HepG2 (cell line): ENCODE measurements around the gene HOXA6. TPM values are rescaled to one million over a fixed set of nuclear protein-coding genes. Genes with fewer than 3 reads are reported as not detected.
A peak's percentile ranks its signal among the peaks of the same experiment; 100 is the strongest.

Experiments used
- AHDC1 ChIP-seq: sonication (generic); formaldehyde crosslinking; IDR thresholded peaks from 2 replicates; pipeline ENCODE4 v1.5.1; 2020; ENCODE audit warnings: mild to moderate bottlenecking, missing genetic modification reagents, borderline replicate concordance
- ELF3 ChIP-seq: IDR thresholded peaks from 2 replicates; pipeline ENCODE4 v1.6.1; 2016; ENCODE audit warnings: missing genetic modification reagents, missing compliant biosample characterization
- FIP1L1 ChIP-seq: fragments of 200-400 bp; formaldehyde crosslinking; IDR thresholded peaks from 2 replicates; pipeline ENCODE4 v1.6.1; 2018; ENCODE audit warnings: low read depth, mild to moderate bottlenecking, low read length, moderate library complexity, borderline replicate concordance; ENCODE audit not compliant: insufficient read depth
- NONO ChIP-seq, 2 experiments: fragments of 450-650 bp in 1 of 2; sonication (generic) in 1 of 2; formaldehyde crosslinking in 1 of 2; IDR thresholded peaks in 1 of 2; conservative IDR thresholded peaks in 1 of 2; 2 replicates each; pipeline versions ENCODE4 v1.6.1 to v1.8.0; 2017 to 2022; ENCODE audit warnings: mild to moderate bottlenecking in 1 of 2, missing genetic modification reagents in 1 of 2, moderate library complexity in 1 of 2
- TBX3 ChIP-seq: fragments of 450-650 bp; IDR thresholded peaks from 2 replicates; pipeline ENCODE4 v1.6.1; 2017; ENCODE audit warnings: antibody characterized with exemption, mild to moderate bottlenecking, inconsistent platforms, borderline replicate concordance
- ZBTB34 ChIP-seq: sonication (generic); formaldehyde crosslinking; IDR thresholded peaks from 2 replicates; pipeline ENCODE4 v1.8.0; 2022; ENCODE audit warnings: mild to moderate bottlenecking, missing genetic modification reagents
- ZNF652 ChIP-seq: IDR thresholded peaks from 2 replicates; pipeline ENCODE4 v1.6.1; 2016; ENCODE audit warnings: low read depth, borderline replicate concordance
- ZNF800 ChIP-seq: sonication (generic); formaldehyde crosslinking; IDR thresholded peaks from 2 replicates; pipeline ENCODE4 v1.4.0; 2020; ENCODE audit warnings: missing genetic modification reagents
- ZXDC ChIP-seq: sonication (generic); formaldehyde crosslinking; IDR thresholded peaks from 2 replicates; pipeline ENCODE4 v1.5.0; 2020; ENCODE audit warnings: mild to moderate bottlenecking, missing genetic modification reagents
- ZZZ3 ChIP-seq: sonication (generic); formaldehyde crosslinking; IDR thresholded peaks from 2 replicates; pipeline ENCODE4 v1.4.0; 2020; ENCODE audit warnings: missing genetic modification reagents, mild to moderate bottlenecking, borderline replicate concordance
- polyA plus RNA-seq, 8 experiments: library from polyadenylated mRNA; depleted of rRNA in 3 of 8; stranded (reverse) in 7 of 8; unstranded in 1 of 8; fragments of >200 nt; fragmentation: Illumina TruSeq in 4 of 8; extraction: Trizol in 4 of 8; gene quantifications; 2 replicates each; pipeline versions ENCODE4 v1.2.1 to v1.2.3, GENCODE V29; 2011 to 2016; ENCODE audit warnings: low read depth in 4 of 8, missing spikeins in 1 of 8, mixed read lengths in 1 of 8; ENCODE audit not compliant: insufficient read depth in 1 of 8
- total RNA-seq, 5 experiments: library from RNA; depleted of rRNA; stranded (reverse); fragments of >200 nt; fragmentation: Illumina TruSeq; extraction: Trizol; gene quantifications; 2 replicates each; pipeline ENCODE4 v1.2.3, GENCODE V29; 2016; ENCODE audit warnings: low read depth in 1 of 5
- TF ChIP-seq, protein P1 (sequence below): sonication (generic); formaldehyde crosslinking; IDR thresholded peaks from 2 replicates; pipeline ENCODE4 v1.5.1; 2020; ENCODE audit warnings: mild to moderate bottlenecking, missing genetic modification reagents

The HOXA6 gene
- total and polyA plus RNA-seq, 2 of the 13 experiments (the other 11 are each of a cell fraction or from before 2014, with no cell fraction given), result 1.3 to 1.5 TPM

GRCh38 chr7:27129729-27130539 is 17.6 kb downstream of the HOXA6 start (continued):
- TF ChIP-seq FIP1L1 (no peak), TBX3 (no peak), ZBTB34 (CRISPR knock-in tag) (no peak), ZNF800 (CRISPR knock-in tag) (0 out of 2 replicates have a peak, but pooled peaks have one; percentile 32), ELF3 (CRISPR knock-in tag) (no peak), ZNF652 (CRISPR knock-in tag) (no peak), AHDC1 (no peak; the same call in 1 of the 2 replicates), NONO (IDR thresholded peaks at IDR 0.05) (no peak), NONO (CRISPR knock-in tag; conservative IDR thresholded peaks at IDR 0.05) (0 out of 2 replicates have a peak, but pooled peaks have one; percentile 33), ZZZ3 (CRISPR knock-in tag) (no peak), ZXDC (no peak)
- TF ChIP-seq, protein P1, sequence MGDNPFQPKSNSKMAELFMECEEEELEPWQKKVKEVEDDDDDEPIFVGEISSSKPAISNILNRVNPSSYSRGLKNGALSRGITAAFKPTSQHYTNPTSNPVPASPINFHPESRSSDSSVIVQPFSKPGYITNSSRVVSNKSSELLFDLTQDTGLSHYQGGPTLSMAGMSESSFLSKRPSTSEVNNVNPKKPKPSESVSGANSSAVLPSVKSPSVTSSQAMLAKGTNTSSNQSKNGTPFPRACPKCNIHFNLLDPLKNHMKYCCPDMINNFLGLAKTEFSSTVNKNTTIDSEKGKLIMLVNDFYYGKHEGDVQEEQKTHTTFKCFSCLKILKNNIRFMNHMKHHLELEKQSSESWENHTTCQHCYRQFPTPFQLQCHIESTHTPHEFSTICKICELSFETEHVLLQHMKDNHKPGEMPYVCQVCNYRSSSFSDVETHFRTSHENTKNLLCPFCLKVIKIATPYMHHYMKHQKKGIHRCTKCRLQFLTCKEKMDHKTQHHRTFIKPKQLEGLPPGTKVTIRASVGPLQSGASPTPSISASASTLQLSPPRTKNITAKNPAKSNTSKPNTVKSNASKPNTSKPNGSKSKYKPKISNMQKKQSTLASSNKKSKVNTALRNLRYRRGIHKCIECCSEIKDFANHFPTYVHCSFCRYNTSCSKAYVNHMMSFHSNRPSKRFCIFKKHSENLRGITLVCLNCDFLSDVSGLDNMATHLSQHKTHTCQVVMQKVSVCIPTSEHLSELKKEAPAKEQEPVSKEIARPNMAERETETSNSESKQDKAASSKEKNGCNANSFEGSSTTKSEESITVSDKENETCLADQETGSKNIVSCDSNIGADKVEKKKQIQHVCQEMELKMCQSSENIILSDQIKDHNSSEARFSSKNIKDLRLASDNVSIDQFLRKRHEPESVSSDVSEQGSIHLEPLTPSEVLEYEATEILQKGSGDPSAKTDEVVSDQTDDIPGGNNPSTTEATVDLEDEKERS (CRISPR knock-in tag), result no peak
